ENCODE data around the gene PRTFDC1. TPM values are rescaled to one million over a fixed set of nuclear protein-coding genes. Genes with fewer than 3 reads are reported as not detected.

The PRTFDC1 gene
- total RNA-seq, 1 experiment from 2014 or later = not detected

GRCh38 chr10:24825551-24825950 is 126.9 kb downstream of the PRTFDC1 start:
- intact Hi-C loops (cut with micrococcal nuclease) = loop anchor here (5.0 kb wide), 1 partner anchor 77 kb away; no protein-coding TSS in a partner anchor
- Mint-ChIP-seq H3K27me3 (ENCODE audit: insufficient read depth, unreplicated experiment) (no peaks in the 10 kb centered on the region), H3K9me3 (ENCODE audit: unreplicated experiment) (no peaks in the 10 kb centered on the region), H3K4me1 (ENCODE audit: insufficient read depth, unreplicated experiment) (peaks cover 38% of the 10 kb centered on the region), H3K4me3 (ENCODE audit: unreplicated experiment) (peak overlapping the region; percentile 53), H3K27ac (ENCODE audit: low read depth, unreplicated experiment) (no peak overlapping the region), H3K36me3 (ENCODE audit: insufficient read depth, unreplicated experiment) (peaks cover 7% of the 10 kb centered on the region)
- CTCF ChIA-PET = no interaction called here
- no peak for TF ChIP-seq CTCF (IDR thresholded peaks at IDR 0.05; ENCODE audit: unreplicated experiment)
- no TSS peak for BruUV-seq (replicated peaks)
- POLR2A ChIA-PET = interaction anchor here (0.8 to 2.6 kb wide), 5 partner anchors 24 to 133 kb away, joined by 3 to 9 read pairs (median 4); no protein-coding TSS in a partner anchor
- DNase-seq (ENCODE audit: unreplicated experiment) = no peak

GRCh38 chr10:24824536-24824935 is 127.9 kb downstream of the PRTFDC1 start:
- TF ChIP-seq CTCF (IDR thresholded peaks at IDR 0.05; ENCODE audit: unreplicated experiment) = no peak
- BruUV-seq (replicated peaks) = no TSS peak
- POLR2A ChIA-PET = interaction anchor here (0.5 to 2.6 kb wide), 4 partner anchors 25 to 162 kb away, joined by 3 to 9 read pairs (median 5); no protein-coding TSS in a partner anchor
- intact Hi-C loops (cut with micrococcal nuclease) = loop anchor here (5.0 kb wide), 1 partner anchor 102 kb away; the partner anchor contains the start of gene ARHGAP21
- Mint-ChIP-seq H3K4me3 (ENCODE audit: unreplicated experiment) (no peak overlapping the region), H3K36me3 (ENCODE audit: insufficient read depth, unreplicated experiment) (peaks cover 7% of the 10 kb centered on the region), H3K9me3 (ENCODE audit: unreplicated experiment) (no peaks in the 10 kb centered on the region), H3K27ac (ENCODE audit: low read depth, unreplicated experiment) (no peak overlapping the region), H3K4me1 (ENCODE audit: insufficient read depth, unreplicated experiment) (peaks cover 47% of the 10 kb centered on the region), H3K27me3 (ENCODE audit: insufficient read depth, unreplicated experiment) (no peaks in the 10 kb centered on the region)
- no peak for DNase-seq (ENCODE audit: unreplicated experiment)
- CTCF ChIA-PET = interaction anchor here (0.6 kb wide), 1 partner anchor 13 kb away, joined by 5 read pairs; no protein-coding TSS in a partner anchor

- Mint-ChIP-seq H3K36me3 (ENCODE audit: insufficient read depth, unreplicated experiment) (peaks cover 7% of the 10 kb centered on the region), H3K27me3 (ENCODE audit: insufficient read depth, unreplicated experiment) (no peaks in the 10 kb centered on the region), H3K4me1 (ENCODE audit: insufficient read depth, unreplicated experiment) (peaks cover 47% of the 10 kb centered on the region), H3K27ac (ENCODE audit: low read depth, unreplicated experiment) (no peak overlapping the region), H3K4me3 (ENCODE audit: unreplicated experiment) (no peak overlapping the region), H3K9me3 (ENCODE audit: unreplicated experiment) (no peaks in the 10 kb centered on the region)
- intact Hi-C loops (cut with micrococcal nuclease) = loop anchor here (5.0 kb wide), 1 partner anchor 102 kb away; the partner anchor contains the start of gene ARHGAP21
- POLR2A ChIA-PET = interaction anchor here (1.2 kb wide), 2 partner anchors 99 to 163 kb away, joined by 3 to 6 read pairs; no protein-coding TSS in a partner anchor
- DNase-seq (ENCODE audit: unreplicated experiment) = no peak
- CTCF ChIA-PET = no interaction called here
- no TSS peak for BruUV-seq (replicated peaks)
- TF ChIP-seq CTCF (IDR thresholded peaks at IDR 0.05; ENCODE audit: unreplicated experiment) = no peak
These were observed 128.3 kb downstream of the PRTFDC1 start for GRCh38 chr10:24824124-24824523.

GRCh38 chr10:24822590-24822989 is 129.8 kb downstream of the PRTFDC1 start:
- Mint-ChIP-seq H3K27ac (ENCODE audit: low read depth, unreplicated experiment) (no peak overlapping the region), H3K27me3 (ENCODE audit: insufficient read depth, unreplicated experiment) (no peaks in the 10 kb centered on the region), H3K4me1 (ENCODE audit: insufficient read depth, unreplicated experiment) (peaks cover 47% of the 10 kb centered on the region), H3K9me3 (ENCODE audit: unreplicated experiment) (no peaks in the 10 kb centered on the region), H3K4me3 (ENCODE audit: unreplicated experiment) (no peak overlapping the region), H3K36me3 (ENCODE audit: insufficient read depth, unreplicated experiment) (peaks cover 6% of the 10 kb centered on the region)
- no peak for TF ChIP-seq CTCF (IDR thresholded peaks at IDR 0.05; ENCODE audit: unreplicated experiment)
- intact Hi-C loops (cut with micrococcal nuclease) = loop anchor here (5.0 kb wide), 1 partner anchor 100 kb away; the partner anchor contains the start of gene ARHGAP21
- POLR2A ChIA-PET = interaction anchor here (1.0 kb wide), 1 partner anchor 27 kb away, joined by 3 read pairs; no protein-coding TSS in a partner anchor
- DNase-seq (ENCODE audit: unreplicated experiment) = no peak
- no TSS peak for BruUV-seq (replicated peaks)
- CTCF ChIA-PET = no interaction called here

Data from MCF 10A (cell line).